GM18517 (cell line): ENCODE data around the gene BCCIP.

Experiments used
- ATAC-seq: cut with Tn5 transposase; IDR thresholded peaks from one replicate; pipeline ENCODE4 v1.9.1; 2021; ENCODE audit warnings: mild to moderate bottlenecking, moderate library complexity; ENCODE audit not compliant: unreplicated experiment

Gene BCCIP

GRCh38 chr10:125843603-125844329 is 20.4 kb downstream of the BCCIP start:
- ATAC-seq, result no peak

- no peak for ATAC-seq
These were observed 21.4 kb downstream of the BCCIP start for GRCh38 chr10:125844751-125845221.

GRCh38 chr10:125845617-125846016 is 22.3 kb downstream of the BCCIP start:
- no peak for ATAC-seq

GRCh38 chr10:125846894-125847293 is 23.5 kb downstream of the BCCIP start:
- ATAC-seq, result peak; percentile 54

- no peak for ATAC-seq
These were observed 25.0 kb downstream of the BCCIP start for GRCh38 chr10:125848371-125848770.

- ATAC-seq, result no peak
These were observed 25.5 kb downstream of the BCCIP start for GRCh38 chr10:125848857-125849256.

- no peak for ATAC-seq
These were observed 26.1 kb downstream of the BCCIP start for GRCh38 chr10:125849448-125849847.

GRCh38 chr10:125850766-125851731 is 27.7 kb downstream of the BCCIP start:
- no peak for ATAC-seq

- no peak for ATAC-seq
These were observed 29.1 kb downstream of the BCCIP start for GRCh38 chr10:125852487-125852886.

- ATAC-seq, result no peak
These were observed 33.9 kb downstream of the BCCIP start for GRCh38 chr10:125857185-125857760.

- ATAC-seq, result no peak
These were observed 35.9 kb downstream of the BCCIP start for GRCh38 chr10:125859128-125859817.

- no peak for ATAC-seq
These were observed 41.8 kb downstream of the BCCIP start for GRCh38 chr10:125865120-125865519.

- no peak for ATAC-seq
These were observed 43.2 kb downstream of the BCCIP start for GRCh38 chr10:125866421-125867029.

- peak; percentile 64 for ATAC-seq
These were observed 45.1 kb downstream of the BCCIP start for GRCh38 chr10:125868372-125868975.

GRCh38 chr10:125871338-125871737 is 48.0 kb downstream of the BCCIP start:
- ATAC-seq, result no peak

GRCh38 chr10:125878957-125879835 is 55.9 kb downstream of the BCCIP start:
- no peak for ATAC-seq

- no peak for ATAC-seq
These were observed 57.4 kb downstream of the BCCIP start for GRCh38 chr10:125880719-125881118.

- no peak for ATAC-seq
These were observed 57.8 kb downstream of the BCCIP start, which contains the start of gene DHX32 for GRCh38 chr10:125881192-125881591. Gene DHX32 (minus strand): TSS chr10:125881292. CDS start chr10:125880824, 468 bp downstream.

- no peak for ATAC-seq
These were observed 59.2 kb downstream of the BCCIP start for GRCh38 chr10:125882596-125882995.
